Endothelial cell of umbilical vein (primary cell): ENCODE measurements around the gene GAST. TPM values are rescaled to one million over a fixed set of nuclear protein-coding genes. Genes with fewer than 3 reads are reported as not detected.

Experiments
- BruUV-seq: library from RNA; stranded (reverse); fragments of 400-500 nt; replicated peaks from 2 replicates; lab custom pipeline; 2021; lab: Mats Ljungman, UMichigan
- CTCF ChIA-PET: fragments of 300-600, 350-600 bp; sonication (Branson Sonifier 250); formaldehyde crosslinking; loops from one replicate; lab custom pipeline; 2021; ENCODE audit warnings: antibody characterized with exemption, inconsistent platforms; lab: Charles Lee
- POLR2A ChIA-PET: fragments of 300-600, 350-600 bp; sonication (Branson Sonifier 250); formaldehyde crosslinking; loops from one replicate; lab custom pipeline; 2021; ENCODE audit warnings: antibody characterized with exemption, inconsistent platforms; lab: Charles Lee
- DNase-seq: peaks from one replicate; pipeline ENCODE4 v3.0.0-alpha.2; 2011; ENCODE audit warnings: low read depth, low spot score
- FAIRE-seq: peaks from 2 replicates; lab custom pipeline; 2011; peaks lifted over from hg19 to GRCh38; lab: Jason Lieb, UNC
- H2AFZ ChIP-seq: 2 replicates; pipeline ENCODE4 v1.6.0; 2012; ENCODE audit warnings: low read depth, low read length, control low read depth, inconsistent platforms
- H3K27ac ChIP-seq: 2 replicates; pipeline ENCODE4 v1.5.1; 2011; ENCODE audit warnings: low read depth, mild to moderate bottlenecking, control low read depth, low read length, moderate library complexity; ENCODE audit not compliant: insufficient read depth
- H3K27me3 ChIP-seq, 2 experiments: 2 replicates each; pipeline versions ENCODE4 v1.6.0 to v1.6.1; 2011; ENCODE audit warnings: low read length in 2 of 2, mixed read lengths in 1 of 2; ENCODE audit not compliant: control insufficient read depth in 2 of 2, insufficient read depth in 2 of 2
- H3K36me3 ChIP-seq, 2 experiments: 2 replicates in 1 of 2; 3 replicates in 1 of 2; pipeline ENCODE4 v1.5.1; 2011; ENCODE audit warnings: low read length in 2 of 2, mild to moderate bottlenecking in 1 of 2, moderate library complexity in 1 of 2; ENCODE audit not compliant: control insufficient read depth in 2 of 2, insufficient read depth in 2 of 2; ENCODE audit errors: extremely low read depth in 1 of 2
- H3K4me1 ChIP-seq: 3 replicates; pipeline ENCODE4 v1.5.1; 2011; ENCODE audit warnings: mild to moderate bottlenecking, low read length; ENCODE audit not compliant: control insufficient read depth, insufficient read depth; ENCODE audit errors: extremely low read depth
- H3K4me2 ChIP-seq: 2 replicates; pipeline ENCODE4 v1.6.1; 2011; ENCODE audit warnings: low read length, control low read depth, mixed read lengths; ENCODE audit not compliant: insufficient read depth
- H3K4me3 ChIP-seq, 3 experiments: fragments of 200-600 bp in 1 of 3; sonication (generic), shearing (Covaris generic) in 1 of 3; replicated peaks in 1 of 3; 2 replicates each; pipeline ENCODE4 v1.5.1; 2011 to 2016; ENCODE audit warnings: control low read depth in 3 of 3, low read length in 3 of 3, mild to moderate bottlenecking in 2 of 3, inconsistent platforms in 1 of 3, low read depth in 1 of 3, moderate library complexity in 1 of 3; ENCODE audit not compliant: insufficient read depth in 1 of 3
- H3K79me2 ChIP-seq: 2 replicates; pipeline ENCODE4 v1.6.0; 2012; ENCODE audit warnings: low read length, inconsistent platforms; ENCODE audit not compliant: control insufficient read depth, insufficient read depth
- H3K9ac ChIP-seq: replicated peaks from 2 replicates; pipeline ENCODE3; 2011; ENCODE audit warnings: low read length, control low read depth; ENCODE audit not compliant: insufficient read depth; ENCODE audit errors: extremely low read depth
- H3K9me1 ChIP-seq: replicated peaks from 3 replicates; pipeline ENCODE4 v1.6.0; 2011; ENCODE audit warnings: mild to moderate bottlenecking, low read length; ENCODE audit not compliant: control insufficient read depth, insufficient read depth; ENCODE audit errors: extremely low read depth
- H3K9me3 ChIP-seq: replicated peaks from 2 replicates; pipeline ENCODE4 v1.5.1; 2012; ENCODE audit warnings: low read length, inconsistent platforms; ENCODE audit not compliant: control insufficient read depth, insufficient read depth
- H4K20me1 ChIP-seq: replicated peaks from 2 replicates; pipeline ENCODE3; 2011; ENCODE audit warnings: mild to moderate bottlenecking, low read length; ENCODE audit not compliant: control insufficient read depth, insufficient read depth; ENCODE audit errors: extremely low read depth
- CTCF ChIP-seq, 2 donors: IDR thresholded peaks; 1 replicate in 1 of 2; 2 replicates in 1 of 2; pipeline ENCODE4 v1.5.1; 2011; ENCODE audit warnings: low read length in 2 of 2, mild to moderate bottlenecking in 2 of 2, moderate library complexity in 2 of 2, control low read depth in 1 of 2, inconsistent platforms in 1 of 2, low read depth in 1 of 2; ENCODE audit not compliant: insufficient read depth in 1 of 2; ENCODE audit errors: extremely low read depth in 1 of 2
- FOS ChIP-seq: IDR thresholded peaks from 2 replicates; pipeline ENCODE4 v1.6.1; 2011; ENCODE audit warnings: mild to moderate bottlenecking, low read length, moderate library complexity, borderline replicate concordance; ENCODE audit not compliant: insufficient read depth
- JUN ChIP-seq: IDR thresholded peaks from 2 replicates; pipeline ENCODE4 v1.6.1; 2011; ENCODE audit warnings: borderline replicate concordance, low read depth; ENCODE audit not compliant: insufficient read length, insufficient read depth
- MYC ChIP-seq: IDR thresholded peaks from one replicate; pipeline ENCODE4 v1.6.1; 2011; ENCODE audit warnings: mild to moderate bottlenecking, low read depth, low read length
- POLR2A ChIP-seq: IDR thresholded peaks from 2 replicates; pipeline ENCODE4 v1.6.1; 2012; ENCODE audit warnings: low read depth, mild to moderate bottlenecking, control low read depth, low read length
- dilution Hi-C: fragments of 300-500 bp; cut with MboI; formaldehyde crosslinking; loops from one replicate; pipeline ENCODE4 v1.15.0; 2019; ENCODE audit warnings: low sequenced_read_pairs; ENCODE audit not compliant: extremely low pct_ligation_motif_present
- intact Hi-C: fragments of 100-400 bp; cut with micrococcal nuclease; formaldehyde crosslinking; loops from one replicate; pipeline ENCODE4 v1.10.0; 2022
- polyA plus RNA-seq, 4 experiments: library from polyadenylated mRNA; depleted of rRNA in 3 of 4; stranded (reverse) in 3 of 4; unstranded in 1 of 4; fragments of >200 nt; gene quantifications; 2 replicates each; pipeline versions ENCODE4 v1.2.1 to v1.2.3, GENCODE V29; 2011 to 2012; ENCODE audit warnings: missing spikeins in 1 of 4
- total RNA-seq: library from RNA; stranded (reverse); gene quantifications from 2 replicates; pipeline ENCODE4 v1.2.3, GENCODE V29; 2021

GAST gene
- total and polyA plus RNA-seq, 2 donors (not counting 3 experiments of a cell fraction or from before 2014, with no cell fraction given), result not detected

GRCh38 chr17:41689497-41690299 lies 22.4 kb upstream of the GAST start:
- intact Hi-C loops, result no loop called here
- POLR2A ChIA-PET, result interaction anchor here (0.5 to 2.3 kb wide), 10 partner anchors 8 to 1549 kb away, joined by 3 to 33 read pairs (median 6); partner anchors contain the start of genes CASC3 and JUP

More at GRCh38 chr17:41689497-41690299, 22.4 kb upstream of the GAST start:
- Histone ChIP-seq H2AFZ (no peak overlapping the region), H3K4me2 (peak overlapping the region; percentile 98), H4K20me1 (peaks cover 11% of the 10 kb centered on the region), H3K4me3 (peak overlapping the region; percentile 31 to 95 (median 68)), H3K4me1 (peaks cover 20% of the 10 kb centered on the region), H3K36me3 (peaks cover 30 to 33% of the 10 kb centered on the region in 2 experiments), H3K9me3 (no peaks in the 10 kb centered on the region), H3K9ac (peak overlapping the region; percentile 99), H3K27me3 (no peaks in the 10 kb centered on the region), H3K9me1 (no peaks in the 10 kb centered on the region), H3K27ac (peak overlapping the region; percentile 97), H3K79me2 (peaks cover 21% of the 10 kb centered on the region)
- FAIRE-seq (peak; percentile 61), DNase-seq (peak; percentile 71)
- dilution Hi-C loops, result no loop called here
- CTCF ChIA-PET, result interaction anchor here (1.8 to 2.4 kb wide), 4 partner anchors 10 to 141 kb away, joined by 8 to 28 read pairs (median 20); no protein-coding TSS in a partner anchor
- TF ChIP-seq MYC (peak; percentile 74), JUN (no peak), FOS (no peak), POLR2A (no peak), CTCF (IDR thresholded peaks at IDR 0.05; ENCODE audit: extremely low read depth in 1 of 2, insufficient read depth in 1 of 2, low read depth in 1 of 2, low read length in 2 of 2) (peak; percentile 53 to 67)
- BruUV-seq, result TSS peak; percentile 26
